ENCODE data around the gene PCDHB12.
"Not testable (repeated sequence)": the region's sequence is repeated elsewhere in the genome, so short reads cannot be mapped to it uniquely, and the experiment has no call there.

The PCDHB12 gene

DNA sequence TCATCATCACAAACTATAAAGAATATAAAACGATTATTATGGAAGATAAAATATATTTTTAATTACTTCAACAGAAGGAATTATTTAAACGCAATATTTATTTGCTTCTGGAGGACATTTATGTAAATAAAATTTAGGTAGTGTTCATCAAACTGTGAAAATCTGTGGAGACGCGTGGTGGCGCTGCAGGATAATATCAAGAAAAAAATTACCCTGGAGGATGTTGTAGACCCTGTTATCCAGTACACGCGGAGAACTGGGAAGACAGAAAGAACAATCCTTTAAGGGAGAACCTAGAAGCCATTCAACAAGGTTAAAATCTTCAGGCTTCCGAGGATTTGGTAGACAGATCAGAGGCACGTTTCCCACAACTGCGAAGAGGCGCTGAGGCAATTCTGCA, at the start of gene PCDHB12:
TSS of gene PCDHB12 (plus strand) at position 242 of the 400 bp plus-strand sequence. CDS start 189 bp downstream, outside the sequence.
- no peak for DNase-seq (ENCODE audit: low read depth in 2 of 2)

DNA sequence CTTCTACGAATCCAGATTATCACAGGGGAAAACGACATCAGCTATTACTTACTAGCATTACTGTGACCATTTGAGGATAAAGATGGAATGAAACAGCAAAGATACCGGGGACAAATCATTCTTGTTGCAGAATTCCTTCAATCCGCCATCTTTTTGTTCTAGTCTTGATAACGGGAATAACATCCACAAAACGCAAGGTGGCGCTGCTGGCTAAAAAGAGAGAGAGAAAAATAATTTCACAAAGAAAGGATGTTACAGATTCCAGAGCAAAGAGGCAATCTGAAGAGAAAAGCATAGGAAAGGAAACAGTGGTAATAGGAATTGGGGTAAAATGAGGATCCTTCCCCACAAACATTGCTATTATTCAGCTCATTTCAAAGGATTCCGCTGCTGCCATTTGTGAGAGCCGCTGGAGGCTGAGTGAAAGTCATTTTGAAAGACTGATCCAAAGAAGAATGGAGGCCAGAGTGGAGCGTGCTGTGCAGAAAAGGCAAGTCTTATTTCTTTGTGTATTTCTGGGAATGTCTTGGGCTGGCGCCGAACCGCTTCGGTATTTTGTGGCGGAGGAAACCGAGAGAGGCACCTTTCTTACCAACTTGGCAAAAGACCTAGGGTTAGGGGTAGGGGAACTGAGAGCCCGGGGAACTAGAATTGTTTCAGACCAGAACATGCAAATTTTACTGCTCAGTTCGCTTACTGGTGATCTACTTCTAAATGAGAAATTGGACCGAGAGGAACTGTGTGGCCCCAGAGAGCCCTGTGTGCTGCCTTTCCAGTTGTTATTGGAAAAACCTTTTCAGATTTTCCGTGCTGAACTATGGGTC, 35.9 kb upstream of the PCDHB12 start, which contains the start of gene PCDHB7:
TSS of gene PCDHB7 (plus strand) at position 264 of the 824 bp plus-strand sequence. CDS start at position 456, 192 bp downstream.
- DNase-seq (ENCODE audit: low read depth in 2 of 2), result no peak

DNA sequence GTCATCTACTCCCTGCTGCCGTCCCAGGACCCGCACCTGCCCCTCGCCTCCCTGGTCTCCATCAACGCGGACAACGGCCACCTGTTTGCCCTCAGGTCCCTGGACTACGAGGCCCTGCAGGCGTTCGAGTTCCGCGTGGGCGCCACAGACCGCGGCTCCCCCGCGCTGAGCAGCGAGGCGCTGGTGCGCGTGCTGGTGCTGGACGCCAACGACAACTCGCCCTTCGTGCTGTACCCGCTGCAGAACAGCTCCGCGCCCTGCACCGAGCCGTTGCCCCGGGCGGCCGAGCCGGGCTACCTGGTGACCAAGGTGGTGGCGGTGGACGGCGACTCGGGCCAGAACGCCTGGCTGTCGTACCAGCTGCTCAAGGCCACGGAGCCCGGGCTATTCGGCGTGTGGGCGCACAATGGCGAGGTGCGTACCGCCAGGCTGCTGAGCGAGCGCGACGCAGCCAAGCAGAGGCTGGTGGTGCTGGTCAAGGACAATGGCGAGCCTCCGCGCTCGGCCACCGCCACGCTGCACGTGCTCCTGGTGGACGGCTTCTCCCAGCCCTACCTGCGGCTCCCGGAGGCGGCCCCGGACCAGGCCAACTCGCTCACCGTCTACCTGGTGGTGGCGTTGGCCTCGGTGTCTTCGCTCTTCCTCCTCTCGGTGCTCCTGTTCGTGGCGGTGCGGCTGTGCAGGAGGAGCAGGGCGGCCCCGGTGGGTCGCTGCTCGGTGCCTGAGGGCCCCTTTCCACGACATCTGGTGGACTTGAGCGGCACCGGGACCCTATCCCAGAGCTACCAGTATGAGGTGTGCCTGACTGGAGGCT, 34.0 kb upstream of the PCDHB12 start:
- DNase-seq (ENCODE audit: low read depth in 2 of 2), result not testable (repeated sequence)

DNA sequence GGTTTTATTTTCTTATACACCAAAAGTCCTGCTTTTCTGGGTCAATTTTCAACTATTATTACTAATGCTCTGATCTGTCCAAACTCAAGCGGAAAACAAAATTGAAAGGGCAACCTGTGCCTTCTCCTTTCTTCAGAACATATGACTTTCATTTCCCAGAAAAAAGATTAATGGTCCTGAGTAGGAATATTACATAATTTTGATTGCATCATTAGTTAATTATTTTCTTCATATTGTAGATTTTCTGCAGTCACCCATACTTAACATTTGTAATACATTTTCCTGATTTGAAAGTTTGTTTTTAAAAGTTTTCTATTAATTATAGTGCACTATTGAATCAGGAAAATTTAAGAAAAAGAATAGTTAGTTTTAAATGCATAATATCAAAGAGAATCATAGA, 32.6 kb upstream of the PCDHB12 start:
- no peak for DNase-seq (ENCODE audit: low read depth in 2 of 2)

DNA sequence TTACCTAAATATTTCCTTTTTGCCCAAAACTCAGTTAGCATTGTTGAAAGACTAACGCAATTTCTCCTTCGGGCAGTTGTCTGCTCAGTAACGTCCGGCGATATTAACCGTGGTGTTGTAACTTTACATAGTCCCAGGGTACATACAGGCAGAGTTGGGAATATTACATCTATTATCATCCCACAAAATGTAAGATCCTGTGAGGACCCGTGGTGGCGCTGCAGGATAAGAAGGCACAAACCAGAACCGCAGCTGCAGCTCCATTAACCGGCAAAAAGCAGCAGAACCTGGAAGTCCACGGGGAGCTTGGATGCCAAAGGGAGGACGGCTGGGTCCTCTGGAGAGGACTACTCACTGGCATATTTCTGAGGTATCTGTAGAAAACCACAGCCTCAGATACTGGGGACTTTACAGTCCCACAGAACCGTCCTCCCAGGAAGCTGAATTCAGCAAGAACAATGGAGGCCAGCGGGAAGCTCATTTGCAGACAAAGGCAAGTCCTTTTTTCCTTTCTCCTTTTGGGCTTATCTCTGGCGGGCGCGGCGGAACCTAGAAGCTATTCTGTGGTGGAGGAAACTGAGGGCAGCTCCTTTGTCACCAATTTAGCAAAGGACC, 30.8 kb upstream of the PCDHB12 start, which contains the start of gene PCDHB8:
TSS of gene PCDHB8 (plus strand) at position 214 of the 615 bp plus-strand sequence. CDS start at position 459, 245 bp downstream.
- not testable (repeated sequence) for DNase-seq (ENCODE audit: low read depth in 2 of 2)

DNA sequence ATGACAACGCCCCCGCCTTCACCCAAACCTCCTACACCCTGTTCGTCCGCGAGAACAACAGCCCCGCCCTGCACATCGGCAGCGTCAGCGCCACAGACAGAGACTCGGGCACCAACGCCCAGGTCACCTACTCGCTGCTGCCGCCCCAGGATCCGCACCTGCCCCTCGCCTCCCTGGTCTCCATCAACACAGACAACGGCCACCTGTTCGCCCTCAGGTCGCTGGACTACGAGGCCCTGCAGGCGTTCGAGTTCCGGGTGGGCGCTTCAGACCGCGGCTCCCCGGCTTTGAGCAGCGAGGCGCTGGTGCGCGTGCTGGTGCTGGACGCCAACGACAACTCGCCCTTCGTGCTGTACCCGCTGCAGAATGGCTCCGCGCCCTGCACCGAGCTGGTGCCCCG, 29.1 kb upstream of the PCDHB12 start:
- DNase-seq (ENCODE audit: low read depth in 2 of 2), result not testable (repeated sequence)

DNA sequence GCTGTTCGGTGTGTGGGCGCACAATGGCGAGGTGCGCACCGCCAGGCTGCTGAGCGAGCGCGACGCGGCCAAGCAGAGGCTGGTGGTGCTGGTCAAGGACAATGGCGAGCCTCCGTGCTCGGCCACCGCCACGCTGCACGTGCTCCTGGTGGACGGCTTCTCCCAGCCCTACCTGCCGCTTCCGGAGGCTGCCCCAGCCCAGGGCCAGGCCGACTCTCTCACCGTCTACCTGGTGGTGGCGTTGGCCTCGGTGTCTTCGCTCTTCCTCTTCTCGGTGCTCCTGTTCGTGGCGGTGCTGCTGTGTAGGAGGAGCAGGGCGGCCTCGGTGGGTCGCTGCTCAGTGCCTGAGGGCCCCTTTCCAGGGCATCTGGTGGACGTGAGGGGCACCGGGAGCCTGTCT, 28.6 kb upstream of the PCDHB12 start:
- DNase-seq (ENCODE audit: low read depth in 2 of 2), result not testable (repeated sequence)

DNA sequence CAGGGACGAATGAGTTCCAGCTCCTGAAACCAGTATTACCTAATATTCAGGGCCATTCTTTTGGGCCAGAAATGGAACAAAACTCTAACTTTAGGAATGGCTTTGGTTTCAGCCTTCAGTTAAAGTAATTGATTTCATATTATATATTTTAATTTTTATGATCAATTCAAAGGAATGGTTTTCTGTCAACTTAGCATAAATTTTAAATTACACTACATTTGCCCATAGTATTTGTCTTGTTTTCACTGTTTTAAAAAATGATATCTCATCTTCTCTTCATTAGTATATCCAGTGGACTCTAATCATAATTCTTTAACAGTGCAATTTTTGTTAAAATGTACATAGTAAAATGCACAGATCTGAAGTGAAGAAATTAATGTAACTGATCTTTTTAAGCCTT, 28.2 kb upstream of the PCDHB12 start:
- DNase-seq (ENCODE audit: low read depth in 2 of 2), result no peak

DNA sequence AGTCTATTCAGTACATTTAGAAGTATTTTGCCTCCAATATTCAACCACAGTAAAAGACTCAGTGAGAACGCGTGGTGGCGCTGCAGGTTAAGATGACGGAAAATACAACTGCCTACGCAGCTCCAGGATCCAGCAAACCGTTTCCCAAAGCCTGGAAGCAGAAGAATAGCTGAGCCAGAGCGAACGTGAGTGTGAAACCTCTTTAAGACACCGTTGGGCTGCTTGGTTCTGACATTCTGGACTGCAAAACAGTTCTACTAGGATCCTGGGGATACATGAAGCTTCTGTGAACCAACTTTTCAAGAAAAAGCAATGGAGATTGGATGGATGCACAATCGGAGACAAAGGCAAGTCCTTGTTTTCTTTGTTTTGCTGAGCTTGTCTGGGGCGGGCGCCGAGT, 26.3 kb upstream of the PCDHB12 start, which contains the start of gene PCDHB16:
TSS of gene PCDHB16 (plus strand) at position 140 of the 400 bp plus-strand sequence. CDS start at position 313, 173 bp downstream.
- no peak for DNase-seq (ENCODE audit: low read depth in 2 of 2)

DNA sequence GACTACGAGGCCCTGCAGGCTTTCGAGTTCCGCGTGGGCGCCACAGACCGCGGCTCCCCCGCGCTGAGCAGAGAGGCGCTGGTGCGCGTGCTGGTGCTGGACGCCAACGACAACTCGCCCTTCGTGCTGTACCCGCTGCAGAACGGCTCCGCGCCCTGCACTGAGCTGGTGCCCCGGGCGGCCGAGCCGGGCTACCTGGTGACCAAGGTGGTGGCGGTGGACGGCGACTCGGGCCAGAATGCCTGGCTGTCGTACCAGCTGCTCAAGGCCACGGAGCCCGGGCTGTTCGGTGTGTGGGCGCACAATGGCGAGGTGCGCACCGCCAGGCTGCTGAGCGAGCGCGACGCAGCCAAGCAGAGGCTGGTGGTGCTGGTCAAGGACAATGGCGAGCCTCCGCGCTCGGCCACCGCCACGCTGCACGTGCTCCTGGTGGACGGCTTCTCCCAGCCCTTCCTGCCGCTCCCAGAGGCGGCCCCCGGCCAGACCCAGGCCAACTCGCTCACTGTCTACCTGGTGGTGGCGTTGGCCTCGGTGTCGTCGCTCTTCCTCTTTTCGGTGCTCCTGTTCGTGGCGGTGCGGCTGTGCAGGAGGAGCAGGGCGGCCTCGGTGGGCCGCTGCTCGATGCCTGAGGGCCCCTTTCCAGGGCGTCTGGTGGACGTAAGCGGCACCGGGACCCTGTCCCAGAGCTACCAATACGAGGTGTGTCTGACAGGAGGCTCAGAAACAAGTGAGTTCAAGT, 24.2 kb upstream of the PCDHB12 start:
- DNase-seq (ENCODE audit: low read depth in 2 of 2), result not testable (repeated sequence)

DNA sequence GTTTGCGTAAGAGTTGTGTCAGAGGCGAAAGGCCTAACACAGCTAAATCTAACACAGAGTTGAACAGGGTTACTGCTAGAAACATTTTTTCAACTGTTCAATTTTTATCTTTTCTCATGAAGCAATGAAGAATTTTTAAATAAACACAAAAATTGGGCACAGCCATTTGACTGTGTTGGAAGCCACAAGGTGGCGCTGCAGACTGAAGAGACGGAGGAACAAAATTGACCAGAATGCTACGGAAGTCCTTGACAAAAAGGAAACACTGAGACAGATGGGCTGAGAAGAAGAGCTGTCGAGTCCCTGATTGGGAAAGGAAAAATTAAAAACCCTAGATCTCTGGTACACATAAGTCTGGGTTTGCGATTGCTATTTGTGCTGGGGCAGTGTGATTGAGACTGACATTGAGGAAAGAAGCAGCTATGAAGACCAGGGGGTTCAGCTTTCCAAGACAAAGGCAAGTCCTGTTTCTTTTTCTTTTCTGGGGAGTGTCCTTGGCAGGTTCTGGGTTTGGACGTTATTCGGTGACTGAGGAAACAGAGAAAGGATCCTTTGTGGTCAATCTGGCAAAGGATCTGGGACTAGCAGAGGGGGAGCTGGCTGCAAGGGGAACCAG, 21.5 kb upstream of the PCDHB12 start, which contains the start of gene PCDHB9:
TSS of gene PCDHB9 (plus strand) at position 265 of the 616 bp plus-strand sequence. CDS start at position 423, 158 bp downstream.
- no peak for DNase-seq (ENCODE audit: low read depth in 2 of 2)

DNA sequence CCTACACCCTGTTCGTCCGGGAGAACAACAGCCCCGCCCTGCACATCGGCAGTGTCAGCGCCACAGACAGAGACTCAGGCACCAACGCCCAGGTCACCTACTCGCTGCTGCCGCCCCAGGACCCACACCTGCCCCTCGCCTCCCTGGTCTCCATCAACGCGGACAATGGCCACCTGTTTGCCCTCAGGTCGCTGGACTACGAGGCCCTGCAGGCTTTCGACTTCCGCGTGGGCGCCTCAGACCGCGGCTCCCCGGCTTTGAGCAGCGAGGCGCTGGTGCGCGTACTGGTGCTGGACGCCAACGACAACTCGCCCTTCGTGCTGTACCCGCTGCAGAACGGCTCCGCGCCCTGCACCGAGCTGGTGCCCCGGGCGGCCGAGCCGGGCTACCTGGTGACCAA, 19.8 kb upstream of the PCDHB12 start:
- DNase-seq (ENCODE audit: low read depth in 2 of 2), result not testable (repeated sequence)

DNA sequence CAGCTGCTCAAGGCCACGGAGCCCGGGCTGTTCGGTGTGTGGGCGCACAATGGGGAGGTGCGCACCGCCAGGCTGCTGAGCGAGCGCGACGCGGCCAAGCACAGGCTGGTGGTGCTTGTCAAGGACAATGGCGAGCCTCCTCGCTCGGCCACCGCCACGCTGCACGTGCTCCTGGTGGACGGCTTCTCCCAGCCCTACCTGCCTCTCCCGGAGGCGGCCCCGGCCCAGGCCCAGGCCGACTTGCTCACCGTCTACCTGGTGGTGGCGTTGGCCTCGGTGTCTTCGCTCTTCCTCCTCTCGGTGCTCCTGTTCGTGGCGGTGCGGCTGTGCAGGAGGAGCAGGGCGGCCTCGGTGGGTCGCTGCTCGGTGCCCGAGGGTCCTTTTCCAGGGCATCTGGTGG, 19.4 kb upstream of the PCDHB12 start:
- not testable (repeated sequence) for DNase-seq (ENCODE audit: low read depth in 2 of 2)

DNA sequence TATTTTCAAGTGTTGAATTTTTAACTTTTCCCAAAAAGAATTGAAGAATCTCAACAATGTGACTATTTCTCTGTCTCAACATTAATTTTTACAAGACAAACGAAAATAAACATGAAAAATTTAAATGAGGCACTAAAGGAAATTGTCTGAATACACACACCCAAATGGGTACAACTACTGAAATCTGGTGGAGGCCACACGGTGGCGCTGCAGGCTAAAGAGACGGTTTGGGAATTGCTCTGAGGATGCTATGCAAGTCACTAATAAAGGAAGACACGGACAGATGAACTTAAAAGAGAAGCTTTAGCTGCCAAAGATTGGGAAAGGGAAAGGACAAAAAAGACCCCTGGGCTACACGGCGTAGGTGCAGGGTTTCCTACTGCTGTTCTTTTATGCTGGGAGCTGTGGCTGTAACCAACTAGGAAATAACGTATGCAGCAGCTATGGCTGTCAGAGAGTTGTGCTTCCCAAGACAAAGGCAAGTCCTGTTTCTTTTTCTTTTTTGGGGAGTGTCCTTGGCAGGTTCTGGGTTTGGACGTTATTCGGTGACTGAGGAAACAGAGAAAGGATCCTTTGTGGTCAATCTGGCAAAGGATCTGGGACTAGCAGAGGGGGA, 16.3 kb upstream of the PCDHB12 start, which contains the start of gene PCDHB10:
TSS of gene PCDHB10 (plus strand) at position 244 of the 616 bp plus-strand sequence. CDS start at position 444, 200 bp downstream.
- no peak for DNase-seq (ENCODE audit: low read depth in 2 of 2)

DNA sequence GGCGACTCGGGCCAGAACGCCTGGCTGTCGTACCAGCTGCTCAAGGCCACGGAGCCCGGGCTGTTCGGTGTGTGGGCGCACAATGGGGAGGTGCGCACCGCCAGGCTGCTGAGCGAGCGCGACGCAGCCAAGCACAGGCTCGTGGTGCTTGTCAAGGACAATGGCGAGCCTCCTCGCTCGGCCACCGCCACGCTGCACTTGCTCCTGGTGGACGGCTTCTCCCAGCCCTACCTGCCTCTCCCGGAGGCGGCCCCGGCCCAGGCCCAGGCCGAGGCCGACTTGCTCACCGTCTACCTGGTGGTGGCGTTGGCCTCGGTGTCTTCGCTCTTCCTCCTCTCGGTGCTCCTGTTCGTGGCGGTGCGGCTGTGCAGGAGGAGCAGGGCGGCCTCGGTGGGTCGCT, 14.2 kb upstream of the PCDHB12 start:
- not testable (repeated sequence) for DNase-seq (ENCODE audit: low read depth in 2 of 2)

DNA sequence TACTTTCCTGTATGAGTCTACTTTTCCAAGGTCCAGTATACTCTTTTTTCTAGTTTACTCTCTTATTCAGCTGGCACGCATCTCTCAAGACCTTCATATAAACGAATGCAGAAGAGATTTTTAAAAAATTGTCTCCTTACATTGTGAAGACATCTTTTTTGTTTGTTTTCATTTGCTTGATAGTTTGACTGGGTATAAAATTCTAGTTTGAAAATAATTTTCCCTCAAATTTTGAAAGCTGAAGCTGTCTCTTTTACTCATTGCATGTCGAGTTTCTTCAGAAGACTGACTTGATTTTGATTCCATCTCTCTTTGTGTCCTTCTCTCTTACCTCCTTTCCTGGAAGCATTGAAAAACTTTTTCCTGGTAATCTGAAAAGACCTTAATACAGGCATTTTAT, 12.2 kb upstream of the PCDHB12 start:
- DNase-seq (ENCODE audit: low read depth in 2 of 2), result no peak

DNA sequence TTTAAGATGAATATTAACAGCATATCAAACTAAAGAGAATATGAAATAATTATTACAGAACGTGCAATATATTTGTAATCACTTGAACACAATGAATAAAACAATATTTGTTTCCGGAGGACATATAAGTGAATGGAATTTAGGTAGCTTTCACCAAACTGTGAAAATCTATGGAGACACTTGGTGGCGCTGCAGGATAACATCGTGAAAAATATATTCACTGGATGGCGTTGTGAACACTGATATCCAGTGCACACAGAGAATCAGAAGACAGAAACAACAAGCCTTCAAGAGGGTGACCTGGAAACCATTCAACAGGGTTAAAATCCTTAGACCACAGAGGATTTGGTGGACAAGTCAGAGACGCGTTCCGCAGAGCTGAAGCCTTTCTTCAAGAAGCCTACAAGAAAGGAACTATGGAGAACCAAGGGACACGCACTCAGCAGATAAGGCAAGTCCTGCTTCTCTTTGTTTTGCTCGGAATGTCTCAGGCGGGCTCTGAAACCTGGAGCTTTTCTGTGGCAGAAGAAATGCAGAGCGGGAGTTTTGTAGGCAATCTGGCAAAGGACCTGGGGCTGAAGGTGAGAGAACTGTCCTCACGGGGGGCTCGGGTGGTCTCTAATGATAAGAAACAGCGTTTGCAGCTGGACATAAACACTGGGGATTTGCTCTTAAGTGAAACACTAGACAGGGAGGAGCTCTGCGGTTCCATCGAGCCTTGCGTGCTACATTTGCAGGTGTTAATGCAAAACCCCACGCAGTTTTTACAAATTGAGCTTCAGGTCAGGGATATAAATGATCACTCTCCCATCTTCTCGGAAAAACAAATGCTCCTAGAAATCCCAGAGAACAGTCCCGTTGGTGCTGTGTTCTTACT, 8.9 kb upstream of the PCDHB12 start, which contains the start of gene PCDHB11:
TSS of gene PCDHB11 (plus strand) at position 269 of the 877 bp plus-strand sequence. CDS start at position 417, 148 bp downstream.
- DNase-seq (ENCODE audit: low read depth in 2 of 2), result no peak

DNA sequence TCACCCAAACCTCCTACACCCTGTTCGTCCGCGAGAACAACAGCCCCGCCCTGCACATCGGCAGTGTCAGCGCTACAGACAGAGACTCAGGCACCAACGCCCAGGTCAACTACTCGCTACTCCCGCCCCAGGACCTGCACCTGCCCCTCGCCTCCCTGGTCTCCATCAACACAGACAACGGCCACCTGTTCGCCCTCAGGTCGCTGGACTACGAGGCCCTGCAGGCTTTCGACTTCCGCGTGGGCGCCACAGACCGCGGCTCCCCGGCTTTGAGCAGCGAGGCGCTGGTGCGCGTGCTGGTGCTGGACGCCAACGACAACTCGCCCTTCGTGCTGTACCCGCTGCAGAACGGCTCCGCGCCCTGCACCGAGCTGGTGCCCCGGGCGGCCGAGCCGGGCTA, 7.4 kb upstream of the PCDHB12 start:
- not testable (repeated sequence) for DNase-seq (ENCODE audit: low read depth in 2 of 2)

DNA sequence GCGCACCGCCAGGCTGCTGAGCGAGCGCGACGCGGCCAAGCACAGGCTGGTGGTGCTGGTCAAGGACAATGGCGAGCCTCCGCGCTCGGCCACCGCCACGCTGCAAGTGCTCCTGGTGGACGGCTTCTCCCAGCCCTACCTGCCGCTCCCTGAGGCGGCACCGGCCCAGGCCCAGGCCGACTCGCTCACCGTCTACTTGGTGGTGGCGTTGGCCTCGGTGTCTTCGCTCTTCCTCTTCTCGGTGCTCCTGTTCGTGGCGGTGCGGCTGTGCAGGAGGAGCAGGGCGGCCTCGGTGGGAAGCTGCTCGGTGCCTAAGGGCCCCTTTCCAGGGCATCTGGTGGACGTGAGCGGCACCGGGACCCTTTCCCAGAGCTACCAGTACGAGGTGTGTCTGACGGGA, 6.9 kb upstream of the PCDHB12 start:
- DNase-seq (ENCODE audit: low read depth in 2 of 2), result not testable (repeated sequence)

Data from fibroblast of skin of left biceps (primary cell).